OCI-M2 (cell line): ENCODE results near the gene TNNC1.

Source experiments
- DNase-seq: peaks from one replicate; lab custom pipeline; 2025; ENCODE audit not compliant: unreplicated experiment; lab: John Stamatoyannopoulos, UW

Gene TNNC1

DNA sequence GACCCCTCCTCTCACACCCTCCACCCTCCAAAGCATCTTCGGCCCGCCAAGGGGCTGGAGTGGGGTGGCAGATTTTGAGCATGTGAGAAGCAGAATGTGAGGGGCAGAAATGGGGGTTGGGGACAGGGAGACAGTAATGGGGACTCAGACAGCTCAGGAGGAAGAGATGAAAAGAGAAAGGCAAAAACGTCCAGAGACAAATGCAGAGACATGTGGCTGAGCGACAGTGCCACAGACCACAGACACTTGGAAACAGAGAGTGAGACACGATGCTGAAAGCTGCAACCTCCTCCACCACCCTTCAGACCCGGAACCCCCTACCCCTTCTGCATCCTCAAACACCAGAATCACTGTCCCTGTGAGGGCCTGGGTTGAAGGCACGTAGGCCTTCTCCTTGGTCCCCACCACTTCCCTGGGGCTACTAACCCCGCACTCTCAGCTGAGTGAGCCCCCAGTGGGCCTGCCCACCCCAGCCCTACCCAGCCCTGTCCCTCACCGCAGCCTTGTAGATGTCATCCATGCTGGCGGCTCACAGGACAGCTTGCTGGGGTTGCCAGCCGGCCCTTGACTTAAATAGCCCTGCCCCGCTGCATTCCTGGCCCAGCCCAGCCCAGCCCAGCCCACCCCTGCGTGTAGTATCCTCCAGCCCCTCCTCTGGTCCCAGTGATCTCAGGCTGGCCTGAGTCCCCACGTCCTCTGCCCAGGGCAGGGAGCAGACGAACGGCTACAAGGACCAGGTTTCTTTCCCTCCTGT, at the start of gene TNNC1:
Gene TNNC1 (minus strand): TSS at position 546 of the 754 bp plus-strand sequence. CDS start 26 bp downstream, at position 520.
- DNase-seq = no peak

DNA sequence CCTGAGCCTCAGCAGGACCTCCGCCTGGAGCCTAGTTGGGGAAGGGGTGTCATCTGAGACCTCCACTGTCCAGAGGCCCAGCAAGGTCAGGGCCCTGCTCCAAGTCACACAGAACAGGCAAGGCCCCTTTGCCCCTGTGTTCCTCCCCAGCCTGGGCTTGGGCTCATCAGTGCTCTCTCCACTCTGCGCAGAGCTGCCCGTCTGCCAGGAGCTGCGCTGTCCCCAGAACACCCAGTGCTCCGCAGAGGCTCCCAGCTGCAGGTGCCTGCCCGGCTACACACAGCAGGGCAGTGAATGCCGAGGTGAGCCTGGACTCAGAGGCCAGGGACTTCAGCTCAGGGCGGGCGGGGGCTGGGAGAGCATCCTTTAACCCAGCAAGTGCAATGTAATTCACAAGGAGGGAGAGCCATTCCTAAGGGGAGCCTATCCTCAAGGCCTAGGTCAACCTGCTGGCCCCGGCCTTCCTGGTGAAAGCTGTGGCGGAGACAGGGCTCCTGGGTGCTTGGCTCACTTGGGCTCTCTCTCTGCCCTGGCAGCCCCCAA, 49.0 kb upstream of the TNNC1 start:
- DNase-seq = no peak

DNA sequence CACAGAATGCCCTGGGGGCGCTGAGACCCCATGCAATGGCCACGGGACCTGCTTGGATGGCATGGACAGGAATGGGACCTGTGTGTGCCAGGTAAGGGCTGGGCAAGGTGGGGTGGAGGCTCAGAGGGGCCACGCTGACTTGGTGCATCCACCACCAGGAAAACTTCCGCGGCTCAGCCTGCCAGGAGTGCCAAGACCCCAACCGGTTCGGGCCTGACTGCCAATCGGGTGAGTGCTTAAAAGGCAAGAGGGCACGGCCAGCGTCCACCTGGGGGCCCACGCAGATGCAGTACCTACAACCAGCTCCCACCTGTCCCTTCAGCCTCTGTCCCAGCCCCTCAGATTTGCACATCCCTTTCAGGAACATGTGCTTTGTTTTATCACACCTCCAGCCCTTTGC, 48.2 kb upstream of the TNNC1 start:
- no peak for DNase-seq

DNA sequence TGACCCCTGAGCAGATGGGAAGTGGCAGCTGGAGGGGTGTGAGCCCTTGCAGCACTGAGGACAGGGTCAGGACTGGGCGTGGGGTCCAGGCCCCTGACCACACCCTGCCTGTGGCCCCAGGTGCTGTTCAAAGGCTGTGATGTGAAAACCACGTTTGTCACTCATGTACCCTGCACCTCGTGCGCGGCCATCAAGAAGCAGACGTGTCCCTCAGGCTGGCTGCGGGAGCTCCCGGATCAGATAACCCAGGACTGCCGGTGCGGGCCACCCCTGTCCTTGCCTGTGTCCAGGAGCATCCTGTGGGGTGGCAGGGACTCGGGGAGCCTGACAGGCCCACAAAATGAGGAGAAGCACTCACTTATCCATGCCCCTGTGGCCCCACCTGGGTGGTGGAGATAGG, 47.2 kb upstream of the TNNC1 start:
- DNase-seq = no peak

DNA sequence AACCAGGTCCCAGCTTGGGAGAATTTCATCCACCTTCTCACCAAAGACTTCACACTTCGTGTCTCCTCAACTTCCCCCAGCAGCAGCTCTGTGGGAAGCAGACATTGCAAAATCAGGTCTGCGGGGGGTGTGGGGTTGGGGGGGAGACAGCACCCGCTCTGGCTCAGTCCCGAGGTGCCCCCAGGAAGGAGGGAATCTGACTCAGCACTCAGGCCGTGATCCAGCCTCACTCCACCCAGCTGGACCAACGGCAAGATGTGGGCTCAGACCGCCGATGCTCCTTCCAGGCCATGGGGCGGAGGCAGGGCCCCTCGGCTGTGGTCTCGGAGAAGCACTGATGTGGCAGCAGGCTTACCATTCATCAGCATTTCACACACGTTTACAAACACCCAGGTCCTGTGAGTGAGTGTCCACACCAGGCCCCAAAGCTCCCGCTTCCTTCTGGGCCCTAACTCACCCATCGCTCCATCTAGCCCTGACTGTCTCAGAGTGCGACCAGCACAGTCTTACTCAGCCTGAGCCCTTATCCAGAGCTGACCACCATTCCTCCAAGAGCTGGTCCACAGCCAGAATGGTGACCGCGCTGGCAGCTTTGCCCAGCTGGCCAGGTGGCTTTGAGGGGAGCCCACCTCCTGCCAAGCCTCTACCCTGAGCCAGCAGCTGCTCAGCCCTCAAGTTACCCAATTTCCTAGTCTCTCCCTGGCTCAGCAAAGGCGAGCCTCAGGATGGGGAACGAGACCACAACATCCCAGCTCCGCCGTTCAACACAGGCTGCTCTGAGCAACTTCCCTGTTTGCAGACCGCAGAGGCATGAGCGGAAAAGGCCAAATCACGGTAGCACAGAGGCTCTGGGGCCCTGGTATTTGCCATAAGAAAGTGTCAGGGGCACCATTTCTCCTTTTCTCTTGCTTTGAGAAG, 44.6 kb upstream of the TNNC1 start:
- DNase-seq = no peak

DNA sequence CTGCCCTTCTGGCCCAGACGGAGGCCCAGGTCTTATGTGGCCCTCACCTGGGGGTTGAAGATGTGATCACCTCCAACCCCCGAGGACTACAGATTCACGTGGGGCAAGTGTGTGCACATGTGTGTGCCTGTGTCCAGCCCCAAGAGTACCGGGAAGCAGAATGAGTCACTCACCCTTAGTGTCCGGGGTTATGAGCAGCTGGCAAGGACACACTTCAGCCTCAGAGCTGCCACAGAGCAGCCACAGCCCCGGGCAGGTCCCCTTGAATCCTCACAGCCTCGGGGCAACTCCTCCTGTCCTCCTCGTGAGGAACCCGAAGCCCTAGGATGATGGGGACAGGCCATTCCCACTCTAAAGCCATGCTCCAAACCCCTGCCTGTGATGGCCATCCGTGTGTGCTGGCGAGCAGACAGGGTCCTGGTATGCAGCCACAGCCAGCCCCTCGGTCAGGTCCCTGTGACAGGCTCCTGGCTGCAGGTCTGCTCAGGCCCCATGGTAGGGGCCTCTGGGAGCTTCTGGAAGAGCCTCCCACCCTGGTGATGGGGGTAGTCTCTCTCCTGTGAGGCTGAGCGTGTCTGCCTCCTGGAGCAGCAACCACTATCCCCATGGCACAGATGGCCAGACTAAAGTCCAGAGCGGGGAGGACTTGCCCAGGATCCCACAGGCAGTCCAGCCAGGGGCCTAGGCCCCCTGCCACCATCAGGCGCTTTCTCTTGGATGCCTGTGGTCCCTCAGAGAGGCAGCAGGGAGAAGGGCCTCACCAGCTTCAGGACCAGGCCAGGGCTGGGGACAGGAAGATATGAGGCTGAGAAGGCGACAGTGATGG, 42.1 kb upstream of the TNNC1 start:
- no peak for DNase-seq

DNA sequence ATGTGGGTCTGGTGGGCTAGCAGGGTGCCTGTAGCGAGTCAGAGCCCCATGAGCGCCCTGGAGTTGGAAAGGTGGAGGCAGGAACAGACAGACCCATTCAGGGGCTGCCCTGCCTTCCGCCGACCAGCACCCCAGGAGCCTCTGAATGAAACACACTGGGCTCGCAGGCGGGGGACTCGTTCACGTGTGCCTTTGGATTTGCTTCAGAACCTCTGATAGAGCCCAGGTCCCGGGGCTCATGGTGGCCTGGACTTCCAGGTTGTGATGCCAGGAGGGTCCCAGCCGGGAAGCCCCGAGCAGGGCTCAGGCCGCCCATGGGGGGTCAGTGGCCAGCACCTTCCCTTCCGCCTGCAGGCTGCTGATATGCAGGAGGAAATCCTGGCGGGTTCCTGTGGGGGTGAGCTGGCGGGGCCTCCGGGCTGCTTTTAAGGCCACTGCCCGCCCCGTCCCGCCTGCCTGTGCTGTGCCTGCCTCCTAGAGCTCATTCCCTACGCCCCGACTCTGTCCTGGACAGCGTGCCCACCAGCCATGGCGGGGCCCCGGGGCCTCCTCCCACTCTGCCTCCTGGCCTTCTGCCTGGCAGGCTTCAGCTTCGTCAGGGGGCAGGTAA, 41.1 kb upstream of the TNNC1 start, which contains the start of gene STAB1:
Gene STAB1 (plus strand): TSS at position 453 of the 610 bp plus-strand sequence. CDS start 76 bp downstream, at position 529.
- no peak for DNase-seq

DNA sequence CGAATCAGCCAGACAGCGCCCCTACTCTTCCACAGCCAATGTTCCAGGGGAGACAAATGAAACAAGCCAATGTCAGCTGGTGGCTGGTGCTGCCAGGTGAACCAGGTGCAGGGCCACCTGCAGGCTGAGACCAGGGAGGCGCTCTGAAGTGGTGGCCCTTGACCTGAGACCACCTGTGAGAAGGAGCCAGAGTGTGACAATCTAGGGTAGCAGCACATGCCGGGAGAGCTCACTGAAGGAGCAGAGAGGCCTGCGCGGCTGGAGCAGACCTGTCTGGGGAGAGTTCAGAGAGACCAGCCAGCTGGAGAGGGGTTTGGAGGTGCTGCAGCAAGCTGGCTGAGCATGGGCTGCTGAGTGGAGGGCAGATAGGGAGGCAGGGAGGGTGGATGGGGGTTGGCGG, 40.6 kb upstream of the TNNC1 start:
- DNase-seq = no peak

DNA sequence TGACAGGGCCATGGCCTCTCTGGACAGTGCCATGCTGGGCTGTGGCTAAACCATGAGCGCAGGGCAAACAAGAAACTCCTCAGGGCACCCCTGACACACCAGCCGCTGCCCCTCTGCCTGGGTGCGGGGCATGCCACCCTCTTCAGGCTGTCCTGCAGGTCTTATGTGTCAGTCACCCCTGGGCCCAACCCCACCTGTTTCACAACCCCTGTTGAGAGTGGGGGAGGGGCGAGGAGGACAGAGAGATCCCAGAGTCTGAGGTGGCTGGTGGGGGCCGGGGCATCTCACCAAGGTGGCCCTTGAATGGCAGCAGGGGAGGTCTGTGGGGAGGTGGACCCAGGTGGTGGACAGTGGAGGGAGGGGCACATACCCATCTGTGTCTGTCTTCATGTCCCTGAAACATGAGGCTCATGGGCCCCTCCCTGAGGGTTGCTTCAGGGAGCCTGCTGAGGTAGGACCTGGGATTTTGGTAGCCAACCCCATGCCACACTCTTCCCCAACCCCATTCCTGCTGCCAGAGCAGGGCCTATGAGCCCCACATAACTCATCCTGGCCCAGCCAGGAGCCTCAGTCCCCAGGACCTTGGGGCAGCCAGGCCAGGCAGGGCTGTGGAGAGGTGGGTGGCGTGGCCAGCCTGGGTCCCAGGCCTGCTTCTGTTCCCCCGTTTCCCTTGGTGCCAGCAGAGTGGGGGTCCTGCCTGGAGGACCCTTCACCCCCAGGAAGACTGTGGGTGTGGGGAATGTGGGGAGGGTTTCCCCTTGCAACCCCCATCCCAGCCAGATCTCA, 39.6 kb upstream of the TNNC1 start:
- no peak for DNase-seq

DNA sequence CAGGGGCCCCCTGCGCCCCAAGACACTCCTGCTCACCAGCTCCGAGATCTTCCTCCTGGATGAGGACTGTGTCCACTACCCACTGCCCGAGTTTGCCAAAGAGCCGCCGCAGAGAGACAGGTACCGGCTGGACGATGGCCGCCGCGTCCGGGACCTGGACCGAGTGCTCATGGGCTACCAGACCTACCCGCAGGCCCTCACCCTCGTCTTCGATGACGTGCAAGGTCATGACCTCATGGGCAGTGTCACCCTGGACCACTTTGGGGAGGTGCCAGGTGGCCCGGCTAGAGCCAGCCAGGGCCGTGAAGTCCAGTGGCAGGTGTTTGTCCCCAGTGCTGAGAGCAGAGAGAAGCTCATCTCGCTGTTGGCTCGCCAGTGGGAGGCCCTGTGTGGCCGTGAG, 38.2 kb upstream of the TNNC1 start:
- no peak for DNase-seq

DNA sequence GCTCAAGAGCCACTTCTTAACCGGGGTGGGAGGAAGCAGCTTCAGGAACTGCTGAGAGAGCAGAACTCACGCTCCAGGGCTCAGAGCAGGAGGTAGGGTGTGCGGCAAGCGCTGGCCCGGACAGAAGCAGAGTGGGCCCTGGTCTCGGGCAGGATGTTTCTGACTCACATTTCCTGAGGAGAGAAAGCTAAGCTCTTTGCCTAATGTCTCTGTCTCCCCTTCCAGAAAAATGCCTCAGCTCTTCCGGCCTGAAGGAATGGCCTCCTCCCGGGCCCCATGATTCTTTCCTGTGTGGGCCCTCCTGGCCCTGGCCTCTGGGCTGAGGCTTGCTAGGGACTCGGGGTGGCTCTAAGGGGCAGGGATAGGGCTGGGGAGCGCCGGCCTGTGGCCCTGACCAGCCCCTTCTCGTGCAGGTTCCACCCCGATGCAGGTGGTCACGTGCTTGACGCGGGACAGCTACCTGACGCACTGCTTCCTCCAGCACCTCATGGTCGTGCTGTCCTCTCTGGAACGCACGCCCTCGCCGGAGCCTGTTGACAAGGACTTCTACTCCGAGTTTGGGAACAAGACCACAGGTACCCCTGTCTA, 37.2 kb upstream of the TNNC1 start:
- no peak for DNase-seq

DNA sequence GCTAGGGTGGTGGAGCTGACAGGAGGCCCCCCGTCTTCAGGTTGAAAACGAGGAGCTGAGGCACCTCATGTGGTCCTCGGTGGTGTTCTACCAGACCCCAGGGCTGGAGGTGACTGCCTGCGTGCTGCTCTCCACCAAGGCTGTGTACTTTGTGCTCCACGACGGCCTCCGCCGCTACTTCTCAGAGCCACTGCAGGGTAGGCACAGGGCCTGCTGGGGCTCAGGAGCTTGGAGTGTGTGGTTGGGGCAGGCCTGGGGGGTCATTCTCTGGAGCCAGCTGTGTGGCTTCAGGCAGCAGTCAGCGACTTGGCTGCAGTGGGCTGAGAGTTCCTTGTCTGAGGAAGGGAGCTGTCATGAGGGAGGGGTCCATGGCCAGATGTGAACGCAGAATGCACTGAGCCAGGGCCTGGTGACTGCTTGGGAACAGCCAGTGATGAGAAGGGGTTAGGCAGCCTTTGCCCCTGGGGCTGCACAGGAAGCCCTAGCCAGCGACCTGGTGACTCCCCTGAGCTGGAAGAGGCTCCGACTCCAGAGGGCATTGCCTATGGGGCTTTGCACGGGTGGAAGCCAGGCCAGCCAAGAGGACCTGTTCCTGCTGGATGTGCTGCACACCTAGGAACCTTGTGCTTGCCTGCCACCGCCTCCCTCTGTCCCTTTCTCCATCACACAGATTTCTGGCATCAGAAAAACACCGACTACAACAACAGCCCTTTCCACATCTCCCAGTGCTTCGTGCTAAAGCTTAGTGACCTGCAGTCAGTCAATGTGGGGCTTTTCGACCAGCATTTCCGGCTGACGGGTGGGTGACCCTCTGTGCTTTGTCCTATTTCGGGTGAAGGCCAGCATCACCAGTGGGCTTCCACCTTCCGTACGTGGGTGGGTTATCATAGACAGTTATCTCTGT, 36.4 kb upstream of the TNNC1 start:
- no peak for DNase-seq

DNA sequence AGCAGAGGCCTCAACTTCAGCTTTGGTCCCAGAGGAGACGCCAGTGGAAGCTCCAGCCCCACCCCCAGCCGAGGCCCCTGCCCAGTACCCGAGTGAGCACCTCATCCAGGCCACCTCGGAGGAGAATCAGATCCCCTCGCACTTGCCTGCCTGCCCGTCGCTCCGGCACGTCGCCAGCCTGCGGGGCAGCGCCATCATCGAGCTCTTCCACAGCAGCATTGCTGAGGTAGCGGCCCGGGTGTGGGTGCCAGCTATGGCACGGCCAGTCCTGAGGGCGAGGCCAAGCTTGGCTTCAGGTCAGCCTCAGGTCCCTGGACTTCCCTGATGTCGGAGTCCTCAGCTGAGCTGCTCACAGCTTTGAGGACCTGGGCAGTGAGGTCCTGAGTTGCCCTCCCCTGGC, 35.6 kb upstream of the TNNC1 start:
- DNase-seq = no peak

DNA sequence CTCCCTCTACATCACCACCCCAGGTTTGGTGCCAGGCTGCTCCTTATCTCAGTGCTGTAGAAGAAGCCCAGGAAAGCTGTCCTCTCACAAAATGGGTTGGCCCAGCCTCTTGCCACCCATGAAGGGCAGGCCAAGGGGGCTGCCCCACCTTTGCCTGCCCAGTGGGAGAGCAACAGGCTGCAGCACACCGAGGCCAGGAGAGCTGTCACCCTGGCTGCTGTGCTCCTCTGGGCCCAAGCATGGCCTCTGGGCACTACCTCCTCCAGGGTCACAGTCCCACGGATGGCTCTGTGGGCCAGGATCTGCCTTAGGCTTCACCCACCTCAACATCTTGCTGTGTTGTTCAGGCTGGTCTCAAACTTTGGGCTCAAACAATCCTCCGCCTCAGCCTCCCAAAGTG, 34.9 kb upstream of the TNNC1 start:
- no peak for DNase-seq

DNA sequence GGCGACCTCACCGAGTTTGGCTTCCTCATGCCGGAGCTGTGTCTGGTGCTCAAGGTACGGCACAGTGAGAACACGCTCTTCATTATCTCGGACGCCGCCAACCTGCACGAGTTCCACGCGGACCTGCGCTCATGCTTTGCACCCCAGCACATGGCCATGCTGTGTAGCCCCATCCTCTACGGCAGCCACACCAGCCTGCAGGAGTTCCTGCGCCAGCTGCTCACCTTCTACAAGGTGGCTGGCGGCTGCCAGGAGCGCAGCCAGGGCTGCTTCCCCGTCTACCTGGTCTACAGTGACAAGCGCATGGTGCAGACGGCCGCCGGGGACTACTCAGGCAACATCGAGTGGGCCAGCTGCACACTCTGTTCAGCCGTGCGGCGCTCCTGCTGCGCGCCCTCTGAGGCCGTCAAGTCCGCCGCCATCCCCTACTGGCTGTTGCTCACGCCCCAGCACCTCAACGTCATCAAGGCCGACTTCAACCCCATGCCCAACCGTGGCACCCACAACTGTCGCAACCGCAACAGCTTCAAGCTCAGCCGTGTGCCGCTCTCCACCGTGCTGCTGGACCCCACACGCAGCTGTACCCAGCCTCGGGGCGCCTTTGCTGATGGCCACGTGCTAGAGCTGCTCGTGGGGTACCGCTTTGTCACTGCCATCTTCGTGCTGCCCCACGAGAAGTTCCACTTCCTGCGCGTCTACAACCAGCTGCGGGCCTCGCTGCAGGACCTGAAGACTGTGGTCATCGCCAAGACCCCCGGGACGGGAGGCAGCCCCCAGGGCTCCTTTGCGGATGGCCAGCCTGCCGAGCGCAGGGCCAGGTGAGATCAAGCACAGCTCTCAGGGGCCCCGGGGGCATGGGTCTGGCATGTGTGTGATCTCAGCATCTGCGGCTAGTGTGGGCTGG, 34.2 kb upstream of the TNNC1 start:
- no peak for DNase-seq

DNA sequence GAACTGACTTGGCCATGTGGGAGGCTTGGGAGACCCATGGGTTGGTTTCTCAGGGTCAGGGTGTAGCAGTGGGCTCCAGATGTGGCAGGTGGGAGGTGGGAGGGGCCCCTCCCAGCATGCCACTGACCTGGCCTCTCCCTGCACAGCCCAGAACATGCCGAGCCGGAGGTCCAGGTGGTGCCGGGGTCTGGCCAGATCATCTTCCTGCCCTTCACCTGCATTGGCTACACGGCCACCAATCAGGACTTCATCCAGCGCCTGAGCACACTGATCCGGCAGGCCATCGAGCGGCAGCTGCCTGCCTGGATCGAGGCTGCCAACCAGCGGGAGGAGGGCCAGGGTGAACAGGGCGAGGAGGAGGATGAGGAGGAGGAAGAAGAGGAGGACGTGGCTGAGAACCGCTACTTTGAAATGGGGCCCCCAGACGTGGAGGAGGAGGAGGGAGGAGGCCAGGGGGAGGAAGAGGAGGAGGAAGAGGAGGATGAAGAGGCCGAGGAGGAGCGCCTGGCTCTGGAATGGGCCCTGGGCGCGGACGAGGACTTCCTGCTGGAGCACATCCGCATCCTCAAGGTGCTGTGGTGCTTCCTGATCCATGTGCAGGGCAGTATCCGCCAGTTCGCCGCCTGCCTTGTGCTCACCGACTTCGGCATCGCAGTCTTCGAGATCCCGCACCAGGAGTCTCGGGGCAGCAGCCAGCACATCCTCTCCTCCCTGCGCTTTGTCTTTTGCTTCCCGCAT, 33.4 kb upstream of the TNNC1 start:
- no peak for DNase-seq
